Liver (tissue), 9 donors: Measurements from ENCODE around the gene STK24. TPM values are rescaled to one million over a fixed set of nuclear protein-coding genes. Genes with fewer than 3 reads are reported as not detected.

Experiments used
- DNase-seq: peaks from one replicate; pipeline ENCODE4 v3.0.0-alpha.2; 2017; ENCODE audit warnings: low spot score
- H3K27ac ChIP-seq, 2 donors: one replicate each; pipeline ENCODE4 v1.7.0; 2013; ENCODE audit warnings: inconsistent platforms in 2 of 2, low read length in 2 of 2, control low read depth in 1 of 2, low read depth in 1 of 2, mild to moderate bottlenecking in 1 of 2
- H3K27me3 ChIP-seq, 4 donors: one replicate each; pipeline versions ENCODE4 v1.6.1 to v1.7.0; 2013; ENCODE audit warnings: low read length in 3 of 4, inconsistent platforms in 1 of 4, mild to moderate bottlenecking in 1 of 4, moderate library complexity in 1 of 4; ENCODE audit not compliant: control insufficient read depth in 4 of 4, insufficient read depth in 4 of 4
- H3K36me3 ChIP-seq, 4 donors: one replicate each; pipeline versions ENCODE4 v1.6.1 to v1.7.0; 2013; ENCODE audit warnings: low read length in 3 of 4, mild to moderate bottlenecking in 3 of 4, low read depth in 1 of 4, moderate library complexity in 1 of 4; ENCODE audit not compliant: control insufficient read depth in 4 of 4, insufficient read depth in 3 of 4
- H3K4me1 ChIP-seq, 4 donors: one replicate each; pipeline versions ENCODE4 v1.6.1 to v1.7.0; 2013; ENCODE audit warnings: low read length in 3 of 4, mild to moderate bottlenecking in 3 of 4, moderate library complexity in 1 of 4; ENCODE audit not compliant: control insufficient read depth in 4 of 4, insufficient read depth in 4 of 4
- H3K4me3 ChIP-seq, 3 donors: one replicate each; pipeline versions ENCODE4 v1.6.1 to v1.7.0; 2013; ENCODE audit warnings: low read length in 3 of 3, control low read depth in 1 of 3, low read depth in 1 of 3, mild to moderate bottlenecking in 1 of 3
- H3K9ac ChIP-seq, 2 donors: one replicate each; pipeline ENCODE4 v1.7.0; 2013; ENCODE audit warnings: low read length in 2 of 2, mild to moderate bottlenecking in 2 of 2, moderate library complexity in 2 of 2, control low read depth in 1 of 2, low read depth in 1 of 2
- H3K9me3 ChIP-seq, 4 donors: one replicate each; pipeline versions ENCODE4 v1.6.1 to v1.7.0; 2013; ENCODE audit warnings: low read length in 3 of 4; ENCODE audit not compliant: control insufficient read depth in 4 of 4
- ATF3 ChIP-seq: IDR thresholded peaks from 2 replicates; pipeline ENCODE4 v1.6.1; 2016; ENCODE audit warnings: antibody characterized with exemption
- CTCF ChIP-seq: fragments of 150-350 bp; IDR thresholded peaks from 2 replicates; pipeline ENCODE4 v1.5.1; 2017; ENCODE audit warnings: improper control_type of control experiment, low read depth, low read length; ENCODE audit not compliant: missing input control
- EGR1 ChIP-seq, 2 donors: IDR thresholded peaks; 2 replicates each; pipeline ENCODE4 v1.6.1; 2016 to 2018; ENCODE audit warnings: antibody characterized with exemption in 2 of 2, low read depth in 2 of 2
- FOXA1 ChIP-seq: IDR thresholded peaks from 2 replicates; pipeline ENCODE4 v1.6.1; 2016; ENCODE audit warnings: antibody characterized with exemption
- FOXA2 ChIP-seq: IDR thresholded peaks from 2 replicates; pipeline ENCODE4 v1.6.1; 2016; ENCODE audit warnings: antibody characterized with exemption
- GABPA ChIP-seq, 2 donors: IDR thresholded peaks in 1 of 2; conservative IDR thresholded peaks in 1 of 2; 2 replicates each; pipeline ENCODE4 v1.6.1; 2016; ENCODE audit warnings: antibody characterized with exemption in 2 of 2, mild to moderate bottlenecking in 1 of 2, moderate library complexity in 1 of 2
- HNF4G ChIP-seq: IDR thresholded peaks from 2 replicates; pipeline ENCODE4 v1.6.1; 2016; ENCODE audit warnings: antibody characterized with exemption
- RAD21 ChIP-seq, 2 donors: IDR thresholded peaks; 2 replicates each; pipeline ENCODE4 v1.6.1; 2016; ENCODE audit warnings: antibody characterized with exemption in 2 of 2, mild to moderate bottlenecking in 2 of 2
- REST ChIP-seq: IDR thresholded peaks from 2 replicates; pipeline ENCODE4 v1.6.1; 2016; ENCODE audit warnings: antibody characterized with exemption, mild to moderate bottlenecking
- RXRA ChIP-seq, 2 donors: IDR thresholded peaks; 2 replicates each; pipeline ENCODE4 v1.6.1; 2017 to 2018; ENCODE audit warnings: antibody characterized with exemption in 2 of 2, mild to moderate bottlenecking in 1 of 2
- TAF1 ChIP-seq: conservative IDR thresholded peaks from 2 replicates; pipeline ENCODE4 v1.6.1; 2016; ENCODE audit warnings: antibody characterized with exemption, mild to moderate bottlenecking
- YY1 ChIP-seq: IDR thresholded peaks from 2 replicates; pipeline ENCODE4 v1.6.1; 2016; ENCODE audit warnings: antibody characterized with exemption, mild to moderate bottlenecking
- ZBTB33 ChIP-seq: IDR thresholded peaks from 2 replicates; pipeline ENCODE4 v1.6.1; 2016; ENCODE audit warnings: antibody characterized with exemption
- WGBS: extraction: QIAGEN DNeasy Blood & Tissue Kit; methylation state at CpG from one replicate; pipeline ENCODE4 v1.1.7; 2013; 5-methylcytosine and 5-hydroxymethylcytosine counted together
- polyA plus RNA-seq, 2 donors: library from polyadenylated mRNA; stranded (reverse) in 1 of 2; unstranded in 1 of 2; fragments of 200-250 nt in 1 of 2; fragments of >200 nt in 1 of 2; fragmentation: Nextera tagmentation in 1 of 2; extraction: Ambion mirVana in 1 of 2; gene quantifications; one replicate each; pipeline versions ENCODE4 v1.2.1 to v1.2.3, GENCODE V29; 2013 to 2015
- total RNA-seq, 2 donors: library from RNA; depleted of rRNA; stranded (reverse); fragments of >200 nt; gene quantifications; one replicate each; pipeline ENCODE4 v1.2.3, GENCODE V29; 2014
- TF ChIP-seq, protein P1 (sequence below): IDR thresholded peaks from 2 replicates; pipeline ENCODE4 v1.6.1; 2016; ENCODE audit warnings: antibody characterized with exemption
- donor health status: healthy.
- donor health status: healthy.
- donor health status: healthy.
- donor health status: healthy.
- donor health status: healthy.

Gene STK24
- total and polyA plus RNA-seq, 4 donors = 6.4 to 43.3 (median 14.9) TPM

DNA sequence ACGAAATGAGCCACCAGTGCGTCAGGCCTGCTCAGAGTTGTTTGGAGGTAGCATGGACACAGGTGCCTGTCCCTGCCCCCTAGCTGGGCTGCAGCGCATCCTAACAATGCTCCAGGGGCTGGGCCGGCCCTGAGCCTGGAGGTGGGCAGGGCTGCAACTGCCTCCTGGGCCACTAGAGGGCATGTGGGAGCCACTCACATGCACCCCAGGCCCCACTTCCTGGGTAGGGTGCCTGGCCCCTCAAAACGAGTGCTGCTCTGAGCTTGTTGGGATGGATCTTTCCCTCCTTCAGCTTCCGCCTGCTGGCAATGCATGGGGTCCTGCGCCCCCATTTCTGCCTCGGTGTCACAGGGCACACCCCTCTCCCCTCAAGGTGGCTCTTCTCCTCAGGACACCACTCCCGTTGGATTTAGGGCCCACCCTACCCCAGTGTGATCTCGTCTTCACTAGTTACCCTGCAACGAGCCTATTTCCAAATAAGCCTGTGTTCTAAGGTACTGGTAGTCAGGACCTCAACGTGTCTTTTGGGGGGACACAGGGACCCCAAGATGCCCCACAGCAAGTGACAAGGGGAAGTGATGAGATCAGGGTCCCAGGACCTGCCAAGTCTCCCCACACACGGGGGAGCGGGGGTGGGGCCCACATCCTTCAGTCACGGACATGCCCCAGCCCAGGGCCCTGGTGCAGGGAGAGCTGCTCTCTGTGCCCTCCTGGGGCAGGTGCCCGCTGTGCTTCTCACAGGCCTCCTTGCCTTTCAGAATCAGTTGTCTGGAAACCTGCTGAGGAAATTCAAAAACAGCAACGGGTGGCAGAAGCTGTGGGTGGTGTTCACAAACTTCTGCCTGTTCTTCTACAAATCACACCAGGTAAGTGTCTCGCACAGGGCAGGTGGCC is 131.3 kb downstream of the STK24 start:
- Histone ChIP-seq H3K27ac (no peak overlapping the region), H3K9ac (no peak overlapping the region), H3K9me3 (no peaks in the 10 kb centered on the region), H3K4me3 (no peak overlapping the region), H3K36me3 (peaks cover 5 to 57% (median 31%) of the 10 kb centered on the region in 4 donors), H3K27me3 (no peaks in the 10 kb centered on the region), H3K4me1 (peaks cover 0 to 8% (median 0%) of the 10 kb centered on the region in 4 donors)
- WGBS = 27% methylated on average over 18 of the region's 18 CpGs
- peak; percentile 81 for DNase-seq
- TF ChIP-seq TAF1 = no peak
- no peak for TF ChIP-seq ATF3
- TF ChIP-seq HNF4G = no peak
- TF ChIP-seq REST = no peak
- no peak for TF ChIP-seq RXRA (IDR thresholded peaks at IDR 0.05)
- TF ChIP-seq, protein P1, sequence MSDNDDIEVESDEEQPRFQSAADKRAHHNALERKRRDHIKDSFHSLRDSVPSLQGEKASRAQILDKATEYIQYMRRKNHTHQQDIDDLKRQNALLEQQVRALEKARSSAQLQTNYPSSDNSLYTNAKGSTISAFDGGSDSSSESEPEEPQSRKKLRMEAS = no peak
- TF ChIP-seq CTCF = peak; percentile 96
- TF ChIP-seq FOXA1 = no peak
- no peak for TF ChIP-seq GABPA (IDR thresholded peaks at IDR 0.05 in 1 of 2, conservative IDR thresholded peaks at IDR 0.05 in 1 of 2)
- no peak for TF ChIP-seq EGR1 (IDR thresholded peaks at IDR 0.05; ENCODE audit: low read depth in 2 of 2)
- no peak for TF ChIP-seq FOXA2
- TF ChIP-seq RAD21 (IDR thresholded peaks at IDR 0.05) = peak; percentile 89 to 97
- no peak for TF ChIP-seq ZBTB33

DNA sequence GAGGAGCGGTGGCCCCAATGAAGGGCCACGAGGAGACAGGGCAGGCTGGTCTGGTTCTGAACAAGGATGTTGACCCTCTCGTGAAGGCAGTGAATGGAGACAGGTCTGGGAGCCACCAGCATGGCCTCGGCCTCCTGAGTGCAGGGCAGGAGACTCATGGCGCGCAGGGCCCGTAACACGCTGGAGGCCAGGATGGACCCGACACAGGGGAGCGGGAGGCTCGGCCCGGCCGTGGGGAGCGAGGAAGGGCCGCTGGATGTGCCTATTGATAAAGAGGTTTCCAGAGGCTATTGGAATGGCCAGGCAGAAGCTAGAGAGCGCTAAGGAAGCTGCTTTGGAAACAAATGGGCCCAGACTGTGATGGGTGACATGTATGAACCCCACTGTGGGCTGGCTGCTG is 132.5 kb downstream of the STK24 start:
- peaks cover 0 to 3% (median 0%) of the 10 kb centered on the region in 4 donors for H3K4me1 ChIP-seq
- H3K36me3 ChIP-seq = peaks cover 5 to 65% (median 37%) of the 10 kb centered on the region in 4 donors
- WGBS = 95% methylated on average over 16 of the region's 16 CpGs
- no peaks in the 10 kb centered on the region for H3K9me3 ChIP-seq
- no peak overlapping the region for H3K4me3 ChIP-seq
- H3K27me3 ChIP-seq = no peaks in the 10 kb centered on the region
- TF ChIP-seq ATF3 (no peak), RXRA (IDR thresholded peaks at IDR 0.05) (no peak), YY1 (no peak), CTCF (no peak)
- H3K27ac ChIP-seq = no peak overlapping the region
- no peak for DNase-seq
- no peak overlapping the region for H3K9ac ChIP-seq
